Measurements from ENCODE around the gene PRR18.

Gene PRR18, protein sequence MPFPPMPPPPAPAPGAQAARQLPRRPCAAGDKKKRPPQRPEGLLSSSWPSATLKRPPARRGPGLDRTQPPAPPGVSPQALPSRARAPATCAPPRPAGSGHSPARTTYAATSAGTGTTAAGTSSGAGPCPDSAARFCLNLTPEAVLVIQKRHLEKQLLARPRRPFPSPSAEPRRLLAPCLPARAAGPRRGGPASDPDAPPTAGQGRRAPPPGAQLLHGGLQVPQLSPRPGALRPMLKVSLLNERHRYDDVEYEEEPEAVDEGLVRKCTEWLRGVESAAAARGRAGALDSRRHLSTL

DNA sequence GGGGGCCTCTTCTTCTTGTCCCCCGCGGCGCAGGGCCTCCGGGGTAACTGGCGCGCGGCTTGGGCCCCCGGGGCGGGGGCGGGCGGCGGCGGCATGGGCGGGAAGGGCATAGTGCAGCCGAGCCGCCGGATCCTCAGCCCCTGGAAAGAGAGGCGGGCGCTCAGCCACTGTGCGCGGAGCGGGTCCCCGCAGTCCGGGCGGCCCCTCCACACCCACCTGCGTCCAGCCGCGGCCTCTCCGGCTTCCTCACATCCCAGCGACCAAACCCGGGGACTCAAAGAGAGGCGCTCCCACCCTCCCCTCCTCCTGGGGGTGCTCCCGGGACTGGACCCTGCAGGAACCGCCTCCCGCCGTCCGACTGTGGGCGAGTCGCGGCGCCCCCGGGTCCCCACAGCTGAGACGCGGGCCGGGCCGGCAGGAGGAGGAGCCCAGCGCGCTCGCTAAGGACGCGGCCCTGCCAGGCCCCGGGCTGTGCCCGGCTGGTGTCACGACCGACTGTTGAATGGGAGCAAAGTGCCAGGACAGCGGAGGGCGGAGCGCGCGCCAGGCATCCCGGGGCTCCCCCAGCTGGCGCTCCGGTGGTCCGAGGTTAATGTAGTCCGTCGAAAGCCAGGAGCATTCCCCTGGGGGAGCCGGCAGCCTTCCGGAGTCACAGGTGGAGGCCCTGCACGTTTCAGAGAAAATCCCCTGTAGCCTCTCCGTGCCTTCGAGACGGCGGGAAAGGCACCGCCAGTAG lies at the start of gene PRR18:
PRR18 (minus strand) TSS at position 360 of the 736 bp plus-strand sequence; CDS start at position 110, 250 bp downstream.
- no peak for TF ChIP-seq CTCF (IDR thresholded peaks at IDR 0.05; ENCODE audit: low read depth, low read length, missing control alignments)
- peak within 1 kb of the TSS; percentile 22 for H3K4me3 ChIP-seq (replicated peaks; ENCODE audit: low read depth, low read length)
- no peak for DNase-seq (ENCODE audit: extremely low read depth, low read depth)

GRCh38 chr6:166355552-166355951 lies 47.4 kb upstream of the PRR18 start:
- TF ChIP-seq CTCF (IDR thresholded peaks at IDR 0.05; ENCODE audit: low read depth, low read length, missing control alignments) = no peak
- no peak for DNase-seq (ENCODE audit: extremely low read depth, low read depth)

DNA sequence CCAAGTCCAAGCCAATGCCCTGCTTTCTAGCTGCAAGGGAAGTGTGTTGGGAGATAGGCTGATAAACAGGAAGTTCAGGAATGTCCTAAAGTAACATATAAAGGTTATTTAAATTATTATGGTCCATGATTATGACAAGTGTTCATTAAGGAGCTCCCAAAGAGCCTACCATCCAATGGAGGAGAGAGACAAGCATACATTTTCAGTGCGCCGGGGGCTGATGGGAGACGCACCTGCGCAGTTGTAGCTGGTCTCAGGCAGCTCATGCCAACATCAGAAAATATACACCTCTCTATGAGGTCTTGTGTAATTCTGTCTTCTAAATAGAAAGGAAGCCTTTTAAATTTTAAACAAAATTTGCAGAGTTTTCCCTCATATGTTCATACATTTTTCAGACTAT lies 46.8 kb upstream of the PRR18 start:
- no peak for TF ChIP-seq CTCF (IDR thresholded peaks at IDR 0.05; ENCODE audit: low read depth, low read length, missing control alignments)
- DNase-seq (ENCODE audit: extremely low read depth, low read depth) = no peak
- H3K4me3 ChIP-seq (replicated peaks; ENCODE audit: low read depth, low read length) = no peak overlapping the region

More at GRCh38 chr6:166355552-166355951, 47.4 kb upstream of the PRR18 start:
- no peak overlapping the region for H3K4me3 ChIP-seq (replicated peaks; ENCODE audit: low read depth, low read length)

- no peak for TF ChIP-seq CTCF (IDR thresholded peaks at IDR 0.05; ENCODE audit: low read depth, low read length, missing control alignments)
- H3K4me3 ChIP-seq (replicated peaks; ENCODE audit: low read depth, low read length) = no peak overlapping the region
- no peak for DNase-seq (ENCODE audit: extremely low read depth, low read depth)
Measured at GRCh38 chr6:166354143-166354542, 46.0 kb upstream of the PRR18 start.

DNA sequence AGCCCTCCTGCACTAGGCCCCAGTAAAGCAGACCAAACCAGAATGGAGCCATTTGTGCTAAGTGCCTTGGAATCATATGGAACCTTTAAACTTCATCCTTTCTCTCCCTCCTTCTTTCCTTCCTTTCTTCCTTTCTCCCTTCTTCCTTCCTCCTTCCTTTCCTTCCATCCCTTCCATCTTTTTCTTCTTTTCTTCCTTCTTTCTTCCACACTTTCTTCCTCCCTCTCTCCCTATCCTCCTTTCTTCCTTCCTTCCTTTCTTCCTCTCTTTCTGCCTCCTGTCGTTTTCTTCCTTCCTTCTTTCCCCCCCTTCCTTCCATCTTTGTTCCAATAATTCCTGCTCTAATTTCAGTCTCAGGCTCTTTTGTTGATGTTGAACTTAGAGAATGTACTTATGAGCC lies 45.3 kb upstream of the PRR18 start:
- no peak overlapping the region for H3K4me3 ChIP-seq (replicated peaks; ENCODE audit: low read depth, low read length)
- DNase-seq (ENCODE audit: extremely low read depth, low read depth) = no peak
- no peak for TF ChIP-seq CTCF (IDR thresholded peaks at IDR 0.05; ENCODE audit: low read depth, low read length, missing control alignments)

DNA sequence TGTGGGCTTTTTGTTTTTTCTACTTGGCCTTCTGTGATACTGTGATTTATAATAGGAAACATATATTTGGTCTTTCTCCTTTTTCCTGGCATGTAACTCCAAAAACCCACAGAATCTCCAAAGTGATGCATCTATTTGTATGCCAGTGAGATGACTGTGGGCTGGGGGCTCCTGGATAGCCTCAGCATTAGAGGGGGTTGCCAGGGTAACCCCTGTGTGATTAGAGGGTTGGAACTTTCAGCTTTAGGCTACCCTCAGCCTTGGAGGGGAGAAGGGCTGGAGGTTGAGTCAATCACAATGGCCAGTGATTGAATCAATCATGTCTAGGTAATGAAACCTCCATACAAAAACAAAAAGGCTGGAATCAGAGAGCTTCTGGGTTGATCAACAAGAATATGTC lies 44.7 kb upstream of the PRR18 start:
- no peak for DNase-seq (ENCODE audit: extremely low read depth, low read depth)
- no peak for TF ChIP-seq CTCF (IDR thresholded peaks at IDR 0.05; ENCODE audit: low read depth, low read length, missing control alignments)
- H3K4me3 ChIP-seq (replicated peaks; ENCODE audit: low read depth, low read length) = no peak overlapping the region
